Measurements from ENCODE around the gene ADAM15.

Gene ADAM15

DNA sequence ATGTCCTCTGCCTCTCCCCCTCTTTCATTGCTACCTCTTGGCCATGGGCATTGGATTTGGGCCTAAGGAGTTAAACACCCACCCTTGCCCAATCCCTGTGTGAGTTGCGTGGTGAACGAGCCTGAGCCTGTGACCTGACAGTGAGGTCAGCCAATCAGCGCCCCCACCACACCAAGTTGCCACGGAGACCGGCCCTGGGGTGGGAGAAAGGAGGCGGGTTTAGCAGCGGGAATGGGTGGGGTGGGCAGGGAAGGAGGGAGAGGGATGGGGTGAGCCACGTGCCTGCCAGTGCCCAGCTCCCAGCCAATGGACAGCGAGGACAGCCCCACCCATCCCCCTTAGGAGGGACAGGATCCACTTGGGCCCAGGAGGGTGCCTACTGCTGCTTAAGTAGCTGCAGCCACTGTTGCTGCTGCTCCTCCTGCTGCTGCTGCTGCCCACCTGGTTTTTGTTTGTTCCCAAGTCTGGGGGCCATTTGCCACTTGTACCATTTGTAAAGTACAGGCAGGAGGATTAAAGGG, 39.0 kb upstream of the ADAM15 start:
- DNase-seq: peak; percentile 60

DNA sequence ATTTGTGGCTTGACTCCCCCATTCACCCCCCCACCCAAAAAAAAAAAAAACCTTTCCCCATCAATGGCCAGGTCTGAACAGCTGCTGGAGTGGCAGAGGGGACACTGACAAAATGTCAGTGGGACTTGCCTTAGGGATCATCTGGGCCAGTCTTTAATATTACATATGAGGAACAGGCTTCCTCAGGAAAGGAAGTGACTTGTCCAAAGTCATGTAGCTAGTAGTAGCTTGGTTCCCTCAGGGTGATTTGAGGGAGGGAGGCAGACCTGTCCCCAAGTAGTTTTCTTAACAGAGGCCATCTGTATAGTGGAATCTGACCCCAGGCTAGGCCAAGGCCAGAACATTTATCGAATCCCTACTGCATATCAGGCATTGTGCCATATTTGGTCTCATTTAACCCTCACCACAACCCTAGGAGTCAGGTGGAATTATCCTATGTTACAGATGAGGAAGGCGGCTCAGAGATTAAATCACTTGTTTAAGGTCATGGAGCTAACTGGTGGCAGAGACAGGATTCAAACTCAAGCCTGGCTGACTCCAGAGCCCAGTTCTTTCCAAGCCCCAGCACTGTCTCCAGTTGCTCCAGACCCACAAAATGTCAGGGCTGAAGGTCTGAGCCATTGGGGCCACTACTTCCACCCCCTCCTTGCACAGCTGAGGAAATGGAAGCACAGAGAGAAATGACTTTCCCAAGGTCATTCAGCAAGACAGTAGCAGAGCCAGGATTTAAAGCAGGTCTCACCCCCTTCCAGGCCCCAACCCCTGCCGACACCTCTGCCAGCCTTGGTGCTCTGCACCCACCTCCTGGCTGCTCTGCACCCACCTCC, 38.1 kb upstream of the ADAM15 start:
- DNase-seq: no peak

DNA sequence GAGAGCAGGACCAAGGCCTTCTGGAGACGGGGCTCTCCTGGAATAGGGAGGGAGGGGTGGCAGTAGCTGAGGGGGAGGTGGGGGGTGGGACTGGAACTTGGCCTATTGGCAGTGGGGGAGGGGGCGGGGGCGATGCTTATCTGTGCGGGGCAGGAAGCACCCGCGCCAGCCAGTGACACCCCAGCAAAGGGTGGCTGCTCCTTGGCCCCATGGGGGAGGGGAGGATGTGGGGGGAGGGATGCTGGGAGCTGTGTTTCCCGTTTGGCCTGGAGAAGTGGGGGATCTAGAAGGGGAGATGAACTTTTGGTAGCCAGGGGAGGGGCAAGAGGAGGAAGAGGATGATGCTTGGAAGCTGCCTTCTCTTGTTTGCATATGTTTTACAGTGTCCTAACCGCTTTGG, 37.5 kb upstream of the ADAM15 start:
- DNase-seq: no peak

DNA sequence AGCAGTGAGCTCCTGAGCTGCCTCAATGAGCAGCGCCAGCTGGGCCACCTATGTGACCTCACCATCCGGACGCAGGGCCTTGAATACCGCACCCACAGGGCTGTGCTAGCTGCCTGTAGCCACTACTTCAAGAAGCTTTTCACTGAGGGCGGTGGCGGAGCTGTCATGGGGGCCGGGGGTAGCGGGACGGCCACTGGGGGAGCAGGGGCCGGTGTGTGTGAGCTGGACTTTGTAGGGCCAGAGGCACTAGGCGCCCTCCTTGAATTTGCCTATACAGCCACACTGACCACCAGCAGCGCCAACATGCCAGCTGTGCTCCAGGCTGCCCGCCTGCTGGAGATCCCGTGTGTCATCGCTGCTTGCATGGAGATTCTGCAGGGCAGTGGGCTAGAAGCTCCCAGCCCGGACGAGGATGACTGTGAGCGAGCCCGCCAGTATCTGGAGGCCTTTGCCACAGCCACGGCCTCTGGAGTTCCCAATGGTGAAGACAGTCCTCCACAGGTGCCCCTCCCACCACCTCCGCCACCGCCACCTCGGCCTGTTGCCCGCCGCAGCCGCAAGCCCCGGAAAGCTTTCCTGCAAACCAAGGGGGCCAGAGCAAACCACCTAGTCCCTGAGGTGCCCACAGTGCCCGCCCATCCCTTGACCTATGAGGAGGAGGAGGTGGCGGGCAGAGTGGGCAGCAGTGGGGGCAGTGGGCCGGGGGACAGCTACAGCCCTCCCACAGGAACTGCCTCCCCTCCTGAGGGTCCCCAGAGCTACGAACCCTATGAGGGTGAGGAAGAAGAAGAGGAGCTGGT, 36.2 kb upstream of the ADAM15 start:
- DNase-seq: no peak

DNA sequence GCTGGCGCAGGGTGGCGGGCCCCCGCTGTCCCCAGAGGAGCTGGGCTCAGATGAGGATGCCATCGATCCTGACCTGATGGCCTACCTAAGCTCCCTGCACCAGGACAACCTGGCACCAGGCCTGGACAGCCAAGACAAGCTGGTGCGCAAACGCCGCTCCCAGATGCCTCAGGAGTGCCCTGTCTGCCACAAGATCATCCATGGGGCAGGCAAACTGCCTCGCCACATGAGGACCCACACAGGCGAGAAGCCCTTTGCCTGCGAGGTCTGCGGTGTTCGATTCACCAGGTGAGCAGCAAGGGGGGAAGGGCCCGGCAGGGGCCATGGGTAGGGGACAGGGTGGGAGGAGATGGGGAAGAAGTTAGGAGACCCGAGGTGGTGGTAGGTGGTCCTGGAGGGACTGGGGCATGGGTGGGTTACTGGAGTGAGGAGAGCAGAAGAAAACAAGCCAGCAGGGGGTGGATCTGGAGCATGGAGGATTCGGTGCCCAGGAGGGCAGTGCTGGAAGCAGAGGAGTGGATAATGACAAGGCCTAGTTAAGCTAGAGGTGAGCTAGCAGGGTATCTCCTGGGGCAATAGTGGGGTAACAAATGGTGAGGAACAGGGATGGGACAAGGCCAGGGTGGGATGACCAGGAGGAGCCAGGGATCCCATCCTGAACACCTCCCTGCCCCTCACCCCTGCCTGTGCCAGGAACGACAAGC, 35.4 kb upstream of the ADAM15 start:
- no peak for DNase-seq

DNA sequence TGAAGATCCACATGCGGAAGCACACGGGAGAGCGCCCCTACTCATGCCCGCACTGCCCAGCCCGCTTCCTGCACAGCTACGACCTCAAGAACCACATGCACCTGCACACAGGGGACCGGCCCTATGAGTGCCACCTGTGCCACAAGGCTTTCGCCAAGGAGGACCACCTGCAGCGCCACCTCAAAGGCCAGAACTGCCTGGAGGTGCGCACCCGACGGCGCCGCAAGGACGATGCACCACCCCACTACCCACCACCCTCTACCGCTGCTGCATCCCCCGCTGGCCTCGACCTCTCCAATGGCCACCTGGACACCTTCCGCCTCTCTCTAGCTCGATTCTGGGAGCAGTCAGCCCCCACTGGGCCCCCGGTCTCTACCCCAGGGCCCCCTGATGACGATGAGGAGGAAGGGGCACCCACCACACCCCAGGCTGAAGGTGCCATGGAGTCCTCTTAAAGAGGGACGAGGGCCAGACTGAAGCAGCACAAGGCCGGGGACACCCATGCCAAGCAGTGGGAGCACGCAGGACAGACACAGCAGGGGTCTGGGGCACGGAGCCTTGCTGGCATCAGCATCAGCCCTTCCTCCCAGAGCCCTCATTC, 34.8 kb upstream of the ADAM15 start:
- DNase-seq: no peak

DNA sequence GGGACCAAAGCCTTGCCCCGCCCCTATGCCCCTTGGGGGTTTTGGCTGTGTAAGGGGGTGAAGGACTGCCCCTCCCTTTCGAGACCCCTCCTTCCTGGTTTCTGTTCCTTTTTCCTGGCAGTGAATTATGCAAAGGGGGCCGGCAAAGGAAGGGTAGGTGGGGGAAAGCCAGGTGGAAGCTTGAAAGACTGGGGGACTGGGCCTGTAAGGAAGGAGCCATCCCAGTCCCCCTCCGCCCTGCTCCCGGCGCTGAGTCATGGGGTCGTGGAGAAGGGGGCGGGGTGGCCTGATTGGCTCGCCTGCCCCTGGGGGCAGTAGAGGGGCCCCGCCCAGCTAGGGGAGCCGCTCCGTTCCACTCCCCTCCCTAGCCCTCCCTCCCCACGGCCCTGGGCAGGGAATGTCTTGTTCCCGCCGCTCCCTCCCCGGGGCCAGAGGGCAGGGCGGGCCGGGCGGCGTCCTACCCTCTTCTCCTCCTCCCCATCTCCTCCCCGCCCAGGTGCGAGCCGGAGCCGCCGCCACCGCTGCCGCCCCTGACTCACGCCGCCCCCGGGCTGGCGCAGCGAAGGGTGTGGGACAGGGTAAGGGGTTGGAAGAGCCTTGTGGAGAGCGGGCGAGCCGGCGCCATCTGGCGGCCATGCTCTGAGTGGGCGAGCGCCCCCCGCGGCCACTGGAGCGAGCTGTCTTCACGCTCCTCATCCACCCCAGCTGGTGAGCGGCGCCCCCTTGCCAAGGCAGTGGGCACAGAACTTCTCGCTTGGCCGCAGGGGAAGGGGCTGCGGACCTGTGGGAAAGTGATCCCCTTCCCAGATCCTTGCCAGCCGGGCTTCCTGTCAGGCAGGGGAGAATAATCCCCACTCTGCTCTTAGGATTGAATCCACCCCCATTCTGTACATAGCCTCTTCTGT, 33.8 kb upstream of the ADAM15 start:
- peak; percentile 94 for DNase-seq

DNA sequence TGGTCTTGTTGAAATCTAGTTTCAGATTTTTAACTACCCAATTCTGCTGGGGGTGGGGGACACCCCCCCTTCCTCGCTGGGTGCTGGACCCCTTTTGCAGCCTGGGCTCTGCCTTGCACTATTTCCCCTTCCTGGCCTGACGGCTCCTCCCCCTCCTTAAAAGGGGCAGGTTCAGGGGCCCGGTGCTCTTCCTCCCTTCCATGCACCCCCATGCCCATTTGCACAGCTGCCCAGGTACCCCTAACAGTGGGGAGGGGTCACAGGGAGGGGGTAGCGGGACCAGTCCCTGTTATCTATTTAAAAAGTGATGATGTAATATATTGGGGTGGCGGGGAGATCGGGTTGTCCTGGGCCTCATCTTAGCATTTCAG, 33.2 kb upstream of the ADAM15 start:
- no peak for DNase-seq

DNA sequence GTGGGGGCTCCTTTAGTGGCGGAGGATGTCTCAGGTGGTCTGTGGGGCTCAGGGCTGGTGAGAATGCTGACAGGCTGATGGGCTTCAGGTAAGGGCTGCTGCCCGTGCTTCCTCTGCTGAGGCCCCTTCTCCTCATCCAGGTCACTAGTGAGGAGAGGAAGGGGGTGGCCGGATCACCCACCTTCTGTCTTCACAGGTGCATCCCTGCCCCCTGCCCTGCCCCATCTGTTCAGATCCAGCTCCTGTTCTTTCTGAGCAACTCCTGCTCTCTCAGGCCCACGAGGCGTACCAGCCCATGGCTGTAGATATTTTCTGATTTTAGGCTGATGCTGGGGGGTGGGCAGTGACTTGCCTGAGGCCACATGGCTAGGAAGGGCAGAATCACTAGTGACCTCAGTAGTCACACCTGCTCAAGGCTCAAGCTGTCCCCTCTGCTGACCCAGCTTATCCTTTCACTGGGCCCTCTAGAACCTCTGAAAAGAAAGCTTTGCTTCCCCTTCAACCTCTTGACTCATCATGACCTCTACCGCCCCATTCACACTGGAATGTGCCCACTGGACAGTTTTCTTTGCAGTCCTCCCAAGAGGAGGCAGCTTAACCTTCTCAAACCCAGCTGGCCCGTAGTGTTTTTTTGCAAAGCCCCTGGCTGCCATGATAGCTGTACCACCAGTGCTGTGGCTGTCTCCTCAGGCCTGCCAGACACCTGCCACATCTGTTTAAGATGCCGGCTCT, 32.3 kb upstream of the ADAM15 start:
- no peak for DNase-seq

DNA sequence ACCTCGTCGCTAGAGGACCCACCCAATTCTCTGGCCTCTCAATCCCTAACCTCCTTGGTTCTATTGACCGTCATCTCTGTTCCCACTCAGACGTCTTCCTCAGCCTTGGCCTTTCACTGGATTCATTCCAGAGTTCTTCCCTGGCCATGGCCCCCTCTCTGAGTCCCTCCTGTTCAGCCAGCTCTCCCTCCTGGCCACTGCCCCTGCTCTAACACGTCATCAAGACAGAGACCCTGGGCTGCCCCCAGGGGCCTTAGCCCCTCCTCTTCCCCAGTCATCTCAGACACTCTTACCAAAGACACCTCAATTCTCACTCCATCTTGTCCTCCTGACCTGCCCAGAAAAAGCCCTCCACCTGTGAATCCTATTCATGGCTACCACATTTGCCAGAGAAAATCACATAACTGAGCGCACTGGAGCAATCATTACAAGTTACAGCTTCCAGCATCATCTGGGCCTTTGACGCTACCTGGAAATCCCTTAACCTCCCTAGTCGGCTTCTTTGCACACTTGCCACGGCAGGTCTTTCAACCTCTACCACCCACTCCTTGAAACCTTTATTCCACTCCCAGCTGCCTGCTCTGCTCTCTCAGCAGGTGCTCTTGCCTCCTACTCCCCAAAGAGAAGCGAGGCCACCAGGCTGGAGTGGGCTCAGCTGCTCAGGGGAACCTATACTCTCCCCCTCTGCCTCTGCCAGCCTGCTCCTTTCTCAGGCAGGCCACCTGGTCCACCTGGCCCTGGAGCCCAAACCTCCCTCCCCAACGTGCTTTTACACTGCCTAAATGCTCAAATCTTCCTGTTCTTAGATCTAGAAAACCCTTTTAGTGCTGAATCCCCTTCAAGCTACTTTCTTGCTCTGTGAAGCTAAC, 31.5 kb upstream of the ADAM15 start:
- DNase-seq: no peak

DNA sequence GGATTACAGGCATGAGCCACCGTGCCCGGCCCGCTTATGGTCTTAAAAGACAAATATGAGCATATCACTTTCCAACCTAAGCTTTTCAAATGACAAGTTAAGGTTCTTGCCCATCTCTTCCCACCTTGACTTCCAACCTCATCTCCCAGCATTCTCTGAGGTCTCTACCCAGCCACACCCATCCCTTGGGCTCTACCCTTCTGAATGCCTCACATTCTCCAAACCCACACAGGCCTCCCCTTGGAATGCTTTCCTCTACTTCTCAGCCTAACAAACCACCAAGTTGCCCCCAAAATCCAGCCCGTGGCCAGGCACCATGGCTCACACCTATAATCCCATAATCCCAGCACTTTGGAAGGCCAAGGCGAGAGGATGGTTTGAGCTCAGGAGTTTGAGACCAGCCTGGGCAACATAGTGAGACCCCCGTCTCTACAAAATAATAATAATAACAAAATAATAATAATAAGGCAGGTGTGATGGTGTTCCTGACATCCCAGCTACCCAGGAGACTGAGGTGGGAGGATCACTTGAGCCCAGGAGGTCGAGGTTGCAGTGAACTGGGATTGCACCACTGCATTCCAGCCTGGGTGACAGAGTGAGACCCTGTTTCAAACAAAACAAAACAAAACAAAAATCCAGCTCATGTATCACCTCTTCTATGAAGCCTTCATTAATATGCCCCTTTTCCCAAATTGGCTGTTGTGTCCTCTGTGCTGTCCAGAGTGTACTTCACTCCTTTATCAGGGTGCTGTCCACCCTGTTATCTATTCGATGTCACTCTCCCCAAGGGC, 28.8 kb upstream of the ADAM15 start:
- no peak for DNase-seq

DNA sequence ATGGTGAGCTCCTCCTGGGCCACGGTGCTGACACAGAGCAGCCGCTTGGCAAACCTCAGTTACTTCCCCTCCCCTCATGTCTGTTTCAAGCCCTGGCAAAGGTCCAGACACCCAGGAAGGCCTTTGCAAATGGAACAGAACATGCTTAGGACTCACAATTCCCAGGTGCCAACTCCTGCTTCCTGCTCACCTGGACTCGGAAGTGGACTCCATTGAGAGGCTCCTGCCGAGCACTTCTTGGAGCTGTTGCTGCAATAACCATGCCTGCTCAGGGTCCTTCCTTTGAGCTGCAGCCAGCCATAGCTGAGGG, 28.2 kb upstream of the ADAM15 start:
- DNase-seq: no peak

DNA sequence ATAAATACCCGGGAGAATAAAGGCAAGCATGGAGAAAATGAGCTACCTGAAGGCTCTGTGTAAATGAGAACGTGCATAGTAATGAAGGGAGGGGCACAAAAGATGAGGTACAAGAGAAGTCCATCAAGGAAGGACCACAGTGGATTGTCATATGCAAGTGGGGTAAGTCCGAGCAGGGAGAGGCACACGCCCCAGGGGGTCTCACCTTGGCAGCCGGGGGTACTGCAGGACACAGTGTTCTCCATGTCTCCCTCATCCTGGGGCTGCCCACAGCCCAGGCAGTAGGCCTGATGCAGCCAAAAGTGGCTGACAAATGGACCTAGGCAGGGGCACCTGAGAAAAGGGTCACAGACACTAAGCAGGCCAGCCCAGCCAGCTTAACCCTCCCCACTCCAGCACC, 27.5 kb upstream of the ADAM15 start:
- no peak for DNase-seq

DNA sequence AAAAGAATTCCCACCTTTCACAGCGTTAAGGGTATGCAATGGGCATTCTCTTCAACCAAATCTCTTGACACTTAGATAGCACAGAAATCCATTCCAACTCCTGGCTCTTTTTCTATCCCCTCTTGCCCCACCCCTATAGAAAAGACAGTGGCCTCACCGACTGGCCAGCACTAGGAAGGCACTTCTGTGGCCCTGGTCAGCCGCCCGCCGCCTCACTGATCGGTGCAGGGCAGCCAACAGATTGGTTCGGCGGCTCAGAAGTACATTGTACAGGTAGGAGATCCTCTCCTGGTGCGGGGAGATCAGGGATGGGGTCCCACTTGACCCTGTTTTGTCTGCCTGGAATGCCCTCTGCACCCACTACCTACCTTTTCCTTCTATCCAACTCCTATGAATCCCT, 26.8 kb upstream of the ADAM15 start:
- DNase-seq: no peak

DNA sequence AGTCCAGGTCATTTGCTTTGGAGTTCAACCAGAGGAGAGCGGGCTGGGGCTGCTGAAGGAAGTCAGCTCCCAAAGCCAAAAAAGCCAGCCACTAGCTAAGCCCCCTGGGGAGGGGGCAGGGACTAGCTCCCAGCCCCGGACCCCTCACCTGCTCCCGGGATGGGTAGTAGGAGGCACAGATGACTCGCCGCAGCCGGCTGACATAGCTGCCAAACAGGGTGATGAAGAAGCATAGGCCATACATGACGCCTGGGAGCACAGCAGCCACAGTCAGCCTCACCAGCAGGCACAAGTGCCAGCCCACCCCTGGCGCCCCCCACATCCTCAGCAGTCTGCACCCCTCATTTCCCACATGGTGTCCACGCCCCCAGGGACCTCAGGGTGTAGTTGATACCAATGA, 25.0 kb upstream of the ADAM15 start:
- DNase-seq: no peak

DNA sequence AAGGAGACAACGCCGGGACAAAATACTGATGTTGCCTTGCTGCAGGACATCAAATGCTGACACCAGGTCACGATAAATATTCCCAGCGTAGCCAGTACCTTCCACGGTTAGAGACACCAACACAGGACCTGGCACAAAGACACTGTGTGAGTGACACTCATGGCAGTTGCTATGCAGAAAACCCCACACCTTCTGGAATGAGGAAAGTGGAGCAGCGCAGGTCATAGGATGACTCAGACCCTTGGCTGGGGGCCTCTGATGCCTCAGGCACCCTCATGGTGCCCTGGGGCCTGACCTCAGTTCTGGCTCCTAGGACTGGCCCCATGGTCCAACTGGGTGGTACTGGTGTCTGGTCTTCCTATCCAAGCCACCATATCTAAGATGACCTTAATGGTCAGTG, 24.5 kb upstream of the ADAM15 start:
- no peak for DNase-seq

DNA sequence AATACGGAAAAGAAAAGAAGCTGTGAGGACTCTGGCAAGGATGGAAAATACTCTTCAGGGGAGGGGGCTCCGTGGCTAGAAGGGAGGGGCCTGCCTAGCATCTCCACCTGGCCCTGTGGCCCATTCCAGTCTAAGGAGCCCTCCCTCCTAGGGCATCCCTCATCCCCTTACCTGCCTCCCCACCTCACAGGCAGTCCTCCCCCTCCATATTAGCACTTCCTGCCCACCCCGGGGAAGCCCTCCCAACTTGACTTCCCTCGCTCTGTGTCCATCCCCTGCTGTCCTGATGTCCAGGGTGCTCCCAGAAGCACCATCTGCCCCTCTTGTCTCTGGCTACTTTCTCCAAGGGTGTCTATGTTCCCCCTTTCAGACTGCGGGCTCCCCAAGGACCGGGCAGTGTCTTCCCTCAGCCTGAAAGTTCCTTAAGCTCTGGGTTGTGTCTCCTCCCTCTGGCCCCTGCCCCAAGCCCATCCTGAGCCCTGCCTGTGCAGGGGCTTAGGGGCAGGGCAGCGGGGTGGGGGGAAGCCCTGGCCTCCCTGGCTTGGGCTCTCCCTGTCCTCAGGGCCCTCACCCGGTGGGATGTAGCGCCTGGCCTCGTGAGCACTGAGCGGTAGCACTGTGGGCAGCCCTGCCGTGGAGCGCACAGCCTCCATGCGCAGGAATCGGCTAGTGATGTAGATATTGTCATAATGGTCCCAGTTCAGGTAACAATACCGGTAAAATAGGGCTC, 21.4 kb upstream of the ADAM15 start:
- no peak for DNase-seq

DNA sequence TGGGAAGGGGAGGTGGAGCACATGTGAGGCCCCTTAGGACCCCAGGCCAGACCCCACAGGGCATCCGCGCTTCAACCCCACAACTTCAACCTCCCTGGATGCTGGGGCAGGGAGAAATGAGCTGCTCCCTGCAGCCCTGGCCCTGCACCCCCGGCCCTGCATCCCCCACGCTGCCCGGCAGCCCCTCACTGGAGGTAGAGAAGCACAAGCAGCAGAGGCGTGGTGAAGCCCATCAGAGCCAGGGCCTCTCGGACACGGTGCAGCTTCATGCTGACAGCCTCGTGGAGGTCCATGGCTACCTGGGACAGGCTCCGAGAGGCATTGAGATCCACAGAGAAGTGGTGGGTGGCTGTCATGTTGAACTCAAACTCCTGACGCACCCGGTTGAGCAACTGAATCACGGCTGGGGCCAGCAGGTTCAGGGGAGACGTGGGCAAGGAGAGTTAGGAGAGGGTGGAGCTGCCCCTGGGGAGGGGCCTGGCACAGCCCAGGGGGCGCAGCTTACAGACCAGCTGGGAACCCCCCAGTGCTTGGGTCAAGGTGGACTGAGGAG, 20.8 kb upstream of the ADAM15 start:
- no peak for DNase-seq

DNA sequence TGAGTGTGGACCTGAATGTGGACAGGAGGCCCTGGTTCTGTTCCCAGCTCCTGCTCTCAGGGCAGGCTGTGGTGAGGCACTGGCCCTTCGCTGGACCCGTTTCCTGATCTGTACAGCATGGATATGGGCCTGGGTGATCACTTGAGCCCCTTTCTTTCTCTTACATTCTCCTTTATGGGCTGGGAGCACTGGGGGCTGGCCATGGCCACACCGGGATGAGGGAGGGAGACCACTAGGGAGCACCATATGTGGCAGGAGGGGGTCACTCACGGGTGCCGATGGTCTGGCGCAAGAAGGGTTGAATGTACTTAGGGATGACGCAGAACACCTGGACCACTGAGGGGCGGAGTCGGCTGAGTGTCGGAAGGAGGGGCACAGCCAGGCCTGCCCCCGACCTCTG, 20.2 kb upstream of the ADAM15 start:
- DNase-seq: no peak
